ENCODE data around the gene MYBBP1A. TPM values are rescaled to one million over a fixed set of nuclear protein-coding genes. Genes with fewer than 3 reads are reported as not detected.

MYBBP1A gene
- polyA plus RNA-seq, 2 of the 4 experiments (the other 2 are of a cell fraction): 42.9 to 95.1 TPM

- Histone ChIP-seq H3K9me3 (no peaks in the 10 kb centered on the region), H3K4me2 (no peak overlapping the region), H3K4me3 (no peak overlapping the region), H3K27ac (no peak overlapping the region), H3K4me1 (no peaks in the 10 kb centered on the region)
- no peak for TF ChIP-seq SMC3 (IDR thresholded peaks at IDR 0.05)
- no peak for TF ChIP-seq EHMT2 (IDR thresholded peaks at IDR 0.05; ENCODE audit: low read depth)
- TF ChIP-seq FOSL2 (IDR thresholded peaks at IDR 0.05): no peak
- TF ChIP-seq FOSL2 (CRISPR knock-in tag; IDR thresholded peaks at IDR 0.05): no peak
- TF ChIP-seq MAFK (IDR thresholded peaks at IDR 0.05; ENCODE audit: partially characterized antibody): no peak
- TF ChIP-seq HMGXB4 (CRISPR knock-in tag; IDR thresholded peaks at IDR 0.05; ENCODE audit: borderline replicate concordance): no peak
- TF ChIP-seq HOXA7 (CRISPR knock-in tag; IDR thresholded peaks at IDR 0.05): no peak
- no peak for TF ChIP-seq NPAS2 (CRISPR knock-in tag; IDR thresholded peaks at IDR 0.05; ENCODE audit: borderline replicate concordance)
- TF ChIP-seq POLR2AphosphoS2 (conservative IDR thresholded peaks at IDR 0.05; ENCODE audit: low read length): no peak
- CTCF ChIA-PET: interaction anchor here (1.0 to 2.6 kb wide), 5 partner anchors 10 to 665 kb away, joined by 3 to 11 read pairs (median 3); no protein-coding TSS in a partner anchor
- no peak for DNase-seq (ENCODE audit: low read depth in 1 of 2, low spot score in 1 of 2)
- no peak for FAIRE-seq
- no peak for ATAC-seq
- POLR2A ChIA-PET: no interaction called here
- 62% methylated on average over 11 of the region's 11 CpGs for WGBS (ENCODE audit: missing lambda C conversion rate)
Observed at GRCh38 chr17:4510618-4510941, 44.6 kb downstream of the MYBBP1A start.

- no peak for ATAC-seq
- Histone ChIP-seq H3K4me3 (no peak overlapping the region), H3K4me2 (no peak overlapping the region), H3K4me1 (no peaks in the 10 kb centered on the region), H3K9me3 (no peaks in the 10 kb centered on the region), H3K27ac (no peak overlapping the region)
- no peak for FAIRE-seq
- ChIA-PET POLR2A (no interaction called here), CTCF (interaction anchor here (1.0 to 2.6 kb wide), 7 partner anchors 10 to 665 kb away, joined by 3 to 11 read pairs (median 5); partner anchors contain the start of gene SPNS2)
- DNase-seq (ENCODE audit: low read depth in 1 of 2, low spot score in 1 of 2): no peak
- TF ChIP-seq ZFP36 (IDR thresholded peaks at IDR 0.05; ENCODE audit: borderline replicate concordance, partially characterized antibody): peak; percentile 32
- no peak for TF ChIP-seq CBX2 (IDR thresholded peaks at IDR 0.05; ENCODE audit: borderline replicate concordance, low read depth)
- TF ChIP-seq KDM5A (IDR thresholded peaks at IDR 0.05): no peak
- WGBS (ENCODE audit: missing lambda C conversion rate): 84% methylated on average over 19 of the region's 21 CpGs
Observed at GRCh38 chr17:4509923-4510617, 45.1 kb downstream of the MYBBP1A start.

GRCh38 chr17:4509401-4509800 is 45.8 kb downstream of the MYBBP1A start:
- WGBS (ENCODE audit: missing lambda C conversion rate): 75% methylated on average over 8 of the region's 8 CpGs
- DNase-seq (ENCODE audit: low read depth in 1 of 2, low spot score in 1 of 2) (no peak), ATAC-seq (peak in 1 of 2 experiments; percentile 10; a peak in 1 of 6 replicates), FAIRE-seq (no peak)
- H3K9me3 ChIP-seq: no peaks in the 10 kb centered on the region
- TF ChIP-seq ZSCAN20 (CRISPR knock-in tag; IDR thresholded peaks at IDR 0.05) (no peak), FOXS1 (CRISPR knock-in tag; IDR thresholded peaks at IDR 0.05) (no peak), KDM5A (IDR thresholded peaks at IDR 0.05) (no peak), CBX2 (IDR thresholded peaks at IDR 0.05; ENCODE audit: borderline replicate concordance, low read depth) (no peak), RFX5 (IDR thresholded peaks at IDR 0.05) (no peak)
- no peak overlapping the region for H3K4me3 ChIP-seq
- ChIA-PET CTCF (interaction anchor here (2.0 to 2.6 kb wide), 3 partner anchors 10 to 88 kb away, joined by 5 to 9 read pairs (median 7); partner anchors contain the start of gene SPNS2), POLR2A (no interaction called here)
- no peak overlapping the region for H3K27ac ChIP-seq
- H3K4me2 ChIP-seq: no peak overlapping the region
- H3K4me1 ChIP-seq: no peaks in the 10 kb centered on the region

DNA sequence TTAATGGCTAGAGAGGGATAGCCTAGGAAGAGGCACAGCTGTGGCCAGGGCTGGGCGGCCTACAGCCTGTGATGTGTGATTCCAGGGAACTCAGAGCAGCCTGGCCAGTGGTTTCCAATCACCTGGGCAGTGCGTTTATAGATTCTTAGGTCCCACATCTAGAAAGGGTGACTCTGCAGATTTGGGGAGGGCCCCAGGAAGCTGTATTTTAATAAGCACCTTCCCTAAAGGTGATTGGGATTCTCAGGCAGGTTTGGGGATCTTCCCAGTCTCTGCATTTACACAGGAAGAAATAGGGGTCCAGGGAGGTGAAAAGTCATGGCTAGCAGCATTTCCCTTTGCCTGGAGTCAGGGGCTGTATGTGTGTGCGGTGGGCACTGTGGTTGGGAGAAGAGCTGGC is 47.0 kb downstream of the MYBBP1A start:
- 81% methylated on average over 3 of the region's 3 CpGs for WGBS (ENCODE audit: missing lambda C conversion rate)
- ChIA-PET CTCF (interaction anchor here (1.1 to 2.6 kb wide), 7 partner anchors 9 to 92 kb away, joined by 3 to 9 read pairs (median 5); partner anchors contain the start of gene SPNS2), POLR2A (no interaction called here)
- no peak overlapping the region for H3K27ac ChIP-seq
- no peak overlapping the region for H3K4me2 ChIP-seq
- H3K4me3 ChIP-seq: no peak overlapping the region
- FAIRE-seq (no peak), ATAC-seq (no peak), DNase-seq (ENCODE audit: low read depth in 1 of 2, low spot score in 1 of 2) (no peak)
- H3K9me3 ChIP-seq: no peaks in the 10 kb centered on the region
- H3K4me1 ChIP-seq: no peaks in the 10 kb centered on the region
- TF ChIP-seq KDM1A (IDR thresholded peaks at IDR 0.05; ENCODE audit: low read depth): no peak
- TF ChIP-seq ELK1 (IDR thresholded peaks at IDR 0.05; ENCODE audit: low read depth, low read length): no peak
- TF ChIP-seq, protein P1, sequence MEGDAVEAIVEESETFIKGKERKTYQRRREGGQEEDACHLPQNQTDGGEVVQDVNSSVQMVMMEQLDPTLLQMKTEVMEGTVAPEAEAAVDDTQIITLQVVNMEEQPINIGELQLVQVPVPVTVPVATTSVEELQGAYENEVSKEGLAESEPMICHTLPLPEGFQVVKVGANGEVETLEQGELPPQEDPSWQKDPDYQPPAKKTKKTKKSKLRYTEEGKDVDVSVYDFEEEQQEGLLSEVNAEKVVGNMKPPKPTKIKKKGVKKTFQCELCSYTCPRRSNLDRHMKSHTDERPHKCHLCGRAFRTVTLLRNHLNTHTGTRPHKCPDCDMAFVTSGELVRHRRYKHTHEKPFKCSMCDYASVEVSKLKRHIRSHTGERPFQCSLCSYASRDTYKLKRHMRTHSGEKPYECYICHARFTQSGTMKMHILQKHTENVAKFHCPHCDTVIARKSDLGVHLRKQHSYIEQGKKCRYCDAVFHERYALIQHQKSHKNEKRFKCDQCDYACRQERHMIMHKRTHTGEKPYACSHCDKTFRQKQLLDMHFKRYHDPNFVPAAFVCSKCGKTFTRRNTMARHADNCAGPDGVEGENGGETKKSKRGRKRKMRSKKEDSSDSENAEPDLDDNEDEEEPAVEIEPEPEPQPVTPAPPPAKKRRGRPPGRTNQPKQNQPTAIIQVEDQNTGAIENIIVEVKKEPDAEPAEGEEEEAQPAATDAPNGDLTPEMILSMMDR (IDR thresholded peaks at IDR 0.05): no peak
- no peak for TF ChIP-seq SMC3 (IDR thresholded peaks at IDR 0.05)
- TF ChIP-seq HMGXB4 (CRISPR knock-in tag; IDR thresholded peaks at IDR 0.05; ENCODE audit: borderline replicate concordance): no peak
